Activated CD4-positive, CD25-positive, alpha-beta regulatory T cell treated with anti-CD3 and anti-CD28 coated beads, Interleukin-2, amount 50 U/mL, for 16 hours (primary cell): Measurements from ENCODE around the gene PTPRE.

Experiments
- DNase-seq: peaks from one replicate; pipeline ENCODE4 v3.0.0-alpha.2; 2020; ENCODE audit warnings: low read depth, low spot score

Gene PTPRE, protein sequence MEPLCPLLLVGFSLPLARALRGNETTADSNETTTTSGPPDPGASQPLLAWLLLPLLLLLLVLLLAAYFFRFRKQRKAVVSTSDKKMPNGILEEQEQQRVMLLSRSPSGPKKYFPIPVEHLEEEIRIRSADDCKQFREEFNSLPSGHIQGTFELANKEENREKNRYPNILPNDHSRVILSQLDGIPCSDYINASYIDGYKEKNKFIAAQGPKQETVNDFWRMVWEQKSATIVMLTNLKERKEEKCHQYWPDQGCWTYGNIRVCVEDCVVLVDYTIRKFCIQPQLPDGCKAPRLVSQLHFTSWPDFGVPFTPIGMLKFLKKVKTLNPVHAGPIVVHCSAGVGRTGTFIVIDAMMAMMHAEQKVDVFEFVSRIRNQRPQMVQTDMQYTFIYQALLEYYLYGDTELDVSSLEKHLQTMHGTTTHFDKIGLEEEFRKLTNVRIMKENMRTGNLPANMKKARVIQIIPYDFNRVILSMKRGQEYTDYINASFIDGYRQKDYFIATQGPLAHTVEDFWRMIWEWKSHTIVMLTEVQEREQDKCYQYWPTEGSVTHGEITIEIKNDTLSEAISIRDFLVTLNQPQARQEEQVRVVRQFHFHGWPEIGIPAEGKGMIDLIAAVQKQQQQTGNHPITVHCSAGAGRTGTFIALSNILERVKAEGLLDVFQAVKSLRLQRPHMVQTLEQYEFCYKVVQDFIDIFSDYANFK

DNA sequence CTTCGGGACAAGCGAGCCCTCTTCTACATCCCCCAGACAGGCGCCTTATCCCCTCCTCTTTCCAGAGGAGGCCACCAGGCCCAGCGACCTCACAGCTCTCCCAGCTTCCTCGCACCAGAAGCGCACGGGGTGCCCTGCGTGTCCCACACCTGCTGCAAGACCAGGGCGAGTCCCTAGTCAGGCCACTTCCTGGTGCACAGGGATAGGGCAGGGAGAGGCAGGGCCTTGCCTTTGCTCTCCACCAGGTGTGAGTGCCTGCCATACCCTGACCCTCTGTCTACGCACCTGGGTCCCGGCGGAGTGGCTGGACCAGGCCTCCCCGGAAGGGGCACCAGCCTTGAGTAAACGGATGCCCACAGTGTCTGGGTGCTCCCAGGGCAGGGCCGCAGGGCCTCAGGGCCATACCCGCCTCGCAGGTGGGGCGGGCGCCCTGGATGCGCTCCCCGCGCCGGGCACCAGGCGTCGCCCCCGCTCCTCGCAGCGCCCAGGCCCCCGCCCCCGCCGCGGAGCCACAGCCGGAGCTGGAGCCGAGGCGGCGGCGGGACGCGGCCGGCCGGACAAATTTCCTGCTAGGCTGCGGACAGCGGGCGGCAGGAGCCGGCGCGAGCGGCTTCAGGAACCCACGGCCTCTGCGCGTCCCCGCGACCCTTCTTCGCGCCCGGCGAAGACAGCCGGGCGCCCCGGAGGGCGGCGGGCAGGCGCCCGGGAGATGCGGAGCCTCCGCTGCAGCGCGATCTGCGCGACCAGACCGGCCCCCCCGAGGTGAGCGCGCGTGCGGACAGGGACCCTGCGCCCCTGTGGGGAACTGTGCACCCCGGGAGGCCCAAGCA is at the start of gene PTPRE:
Gene PTPRE (plus strand): TSS at position 556 of the 830 bp plus-strand sequence. CDS start 133,779 bp downstream, outside the sequence.
- DNase-seq: peak; percentile 27

- no peak for DNase-seq
Observed at GRCh38 chr10:127860592-127860991, 46.3 kb upstream of the PTPRE start.

DNA sequence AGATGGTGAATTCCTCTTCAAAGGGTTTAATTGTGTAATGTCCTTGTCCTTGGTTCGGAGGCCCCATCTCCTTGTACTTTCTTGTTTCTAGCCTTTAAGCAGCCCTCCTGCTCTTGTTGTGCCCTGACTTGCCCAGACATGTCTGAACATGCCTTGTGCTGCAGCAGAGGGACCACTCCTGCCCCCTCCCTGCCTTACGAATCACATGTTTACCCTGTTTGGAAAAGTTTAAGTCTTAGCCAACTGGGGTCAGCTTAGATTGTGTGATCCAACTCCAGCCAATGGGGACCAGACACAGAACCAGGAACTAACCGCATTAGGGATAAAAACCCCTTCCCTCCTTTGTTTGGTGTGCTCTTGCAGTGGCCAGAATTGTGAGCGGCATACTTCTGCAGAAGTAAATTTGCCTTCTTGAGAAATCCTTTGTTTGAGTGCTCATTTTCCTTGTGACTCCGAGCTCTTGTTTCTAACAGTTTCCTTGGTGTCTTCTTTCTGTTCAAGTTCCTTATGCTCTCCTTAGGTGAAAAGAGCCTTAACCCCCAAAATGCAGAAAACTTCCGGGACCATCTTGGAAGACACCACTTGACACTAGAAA is 43.6 kb upstream of the PTPRE start:
- DNase-seq: no peak

GRCh38 chr10:127866276-127867013 is 40.5 kb upstream of the PTPRE start:
- DNase-seq: no peak

GRCh38 chr10:127867805-127868204 is 39.1 kb upstream of the PTPRE start:
- no peak for DNase-seq

DNA sequence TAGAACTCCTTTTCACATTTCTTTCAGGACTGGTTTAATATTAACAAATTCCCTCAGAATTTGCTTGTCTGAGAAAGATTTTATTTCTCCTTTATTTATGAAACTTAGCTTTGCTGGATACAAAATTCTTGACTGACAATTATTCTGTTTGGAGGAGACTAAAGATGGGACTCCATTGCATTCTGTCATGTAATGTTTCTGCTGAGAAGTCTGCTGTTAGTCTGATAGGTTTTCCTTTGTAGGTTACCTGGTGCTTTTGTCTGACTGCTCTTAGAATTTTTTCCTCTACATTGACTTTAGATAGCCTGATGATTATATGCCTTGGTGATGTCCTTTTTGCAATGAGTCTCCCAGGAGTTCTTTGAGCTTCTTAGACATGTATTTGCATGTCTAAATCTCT is 37.6 kb upstream of the PTPRE start:
- no peak for DNase-seq

GRCh38 chr10:127871631-127872010 is 35.3 kb upstream of the PTPRE start:
- no peak for DNase-seq

- no peak for DNase-seq
Observed at GRCh38 chr10:127872011-127872761, 34.7 kb upstream of the PTPRE start.

DNA sequence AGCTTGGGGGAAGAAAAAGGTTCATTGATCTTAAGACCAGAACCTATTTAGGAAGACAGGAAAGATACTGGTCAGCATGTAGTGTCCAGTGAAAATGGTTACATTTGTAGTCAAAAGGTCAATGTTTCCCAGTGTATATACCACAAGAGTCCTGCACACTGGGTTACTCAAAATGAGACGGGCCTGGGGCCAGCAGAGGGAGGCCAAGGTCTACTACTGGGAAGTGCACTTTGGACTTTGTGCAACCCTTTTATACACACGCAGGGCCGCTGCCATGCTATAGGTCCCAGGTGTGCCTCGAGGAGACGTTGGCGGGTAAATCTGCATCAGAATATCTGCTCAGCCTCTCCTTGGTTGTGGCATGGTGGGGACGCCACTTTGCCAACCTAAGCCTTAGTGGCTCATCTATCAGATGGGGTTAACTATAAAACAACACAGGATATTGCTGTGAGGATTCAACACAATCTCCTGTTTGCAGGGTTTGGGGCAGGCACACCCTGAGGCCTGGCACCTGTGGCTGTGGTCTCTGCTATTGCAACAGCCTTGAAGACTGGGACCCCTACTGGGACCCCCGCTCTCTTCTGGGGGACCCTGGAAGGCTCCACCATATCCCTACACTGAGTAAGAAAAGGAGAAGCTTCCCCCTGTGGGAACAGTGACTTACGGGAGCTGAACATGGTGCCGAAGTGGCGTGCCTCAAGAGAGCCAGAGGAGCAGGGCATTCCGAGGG is 33.9 kb upstream of the PTPRE start:
- no peak for DNase-seq

GRCh38 chr10:127873901-127874470 is 32.9 kb upstream of the PTPRE start:
- no peak for DNase-seq

DNA sequence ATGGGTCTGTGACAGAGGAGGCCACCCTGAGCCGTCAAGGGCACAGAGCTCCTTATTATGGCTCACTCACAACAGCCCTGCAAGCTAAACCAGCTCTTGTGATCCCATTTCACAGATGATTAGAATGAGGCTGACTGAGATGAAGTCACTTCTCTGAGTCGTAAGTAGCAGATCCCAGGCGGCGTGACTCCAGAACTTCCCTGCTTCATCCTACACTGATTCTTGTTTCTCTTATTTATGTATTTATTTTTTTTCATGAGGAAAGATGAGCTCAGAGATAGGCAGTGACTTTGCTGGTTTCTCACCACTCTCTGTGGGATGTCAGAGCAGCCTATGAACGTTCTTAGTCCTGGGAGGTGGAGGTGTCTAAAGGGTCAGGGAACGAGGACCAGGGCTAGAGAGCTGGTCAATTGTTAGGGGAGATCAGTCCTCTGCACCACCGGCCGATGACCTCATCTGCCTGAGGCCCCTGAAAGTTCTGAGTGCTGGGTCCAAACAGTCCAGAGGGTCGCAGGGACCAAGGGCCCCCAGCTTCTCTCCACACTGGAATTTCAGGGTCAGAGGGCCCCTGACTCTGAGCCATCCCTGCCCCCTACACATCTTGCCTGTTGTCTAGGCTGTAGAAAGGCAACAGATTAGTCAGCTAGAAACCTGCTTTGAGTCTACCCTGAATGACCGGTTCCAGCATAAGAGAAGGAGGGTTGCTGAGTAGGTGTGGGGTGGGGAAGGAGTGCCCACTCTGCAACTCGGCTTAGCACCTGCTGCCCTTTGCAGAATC is 32.0 kb upstream of the PTPRE start:
- DNase-seq: no peak

- no peak for DNase-seq
Observed at GRCh38 chr10:127875449-127875765, 31.5 kb upstream of the PTPRE start.

- DNase-seq: no peak
Observed at GRCh38 chr10:127875916-127876315, 31.0 kb upstream of the PTPRE start.

DNA sequence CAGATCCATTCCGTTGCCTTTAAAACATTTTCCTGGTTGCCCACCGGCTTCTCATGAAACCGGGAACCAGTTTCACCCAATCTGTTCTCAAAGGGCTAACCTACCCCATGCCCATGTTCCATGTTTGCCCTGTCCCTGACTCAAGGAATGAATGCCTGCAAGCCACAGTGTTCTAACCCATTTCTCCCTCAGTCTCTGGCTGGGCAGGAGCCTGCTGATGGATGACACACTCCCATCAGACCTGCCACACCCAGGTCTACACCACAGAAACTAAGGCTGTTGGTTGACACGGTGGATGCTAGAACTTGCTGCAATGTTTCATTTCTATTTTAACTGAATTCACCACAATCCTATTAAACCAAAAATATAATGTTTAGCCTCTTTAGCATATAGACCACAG is 29.8 kb upstream of the PTPRE start:
- no peak for DNase-seq

- DNase-seq: no peak
Observed at GRCh38 chr10:127877699-127878098, 29.2 kb upstream of the PTPRE start.

- DNase-seq: no peak
Observed at GRCh38 chr10:127878475-127879055, 28.3 kb upstream of the PTPRE start.

DNA sequence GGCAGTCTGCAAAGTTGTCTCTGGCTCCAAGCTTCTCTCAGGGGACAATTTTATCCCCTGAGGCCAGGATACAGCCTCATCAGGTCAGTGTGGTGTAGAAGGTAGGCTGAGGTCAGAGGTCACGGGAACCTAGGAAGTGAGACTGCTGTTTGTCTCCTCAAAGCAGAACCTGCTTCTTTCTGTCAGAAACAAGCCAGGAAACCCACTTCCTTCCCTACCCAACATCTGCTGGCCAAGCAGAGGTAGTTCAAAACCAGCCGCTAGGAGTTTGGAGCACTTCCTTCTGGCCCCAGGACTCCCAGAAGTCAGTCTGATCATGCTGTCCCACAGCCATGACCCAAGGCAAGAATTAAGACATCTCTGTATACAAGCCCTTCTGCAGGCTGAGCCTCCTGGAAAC is 26.3 kb upstream of the PTPRE start:
- DNase-seq: no peak

GRCh38 chr10:127881262-127881661 is 25.6 kb upstream of the PTPRE start:
- DNase-seq: no peak
